GM18907 (cell line): ENCODE measurements around the gene GALNT14.

Experiments used
- ATAC-seq: cut with Tn5 transposase; IDR thresholded peaks from one replicate; pipeline ENCODE4 v1.9.1; 2021; ENCODE audit warnings: mild to moderate bottlenecking, moderate library complexity; ENCODE audit not compliant: unreplicated experiment

GALNT14 gene

DNA sequence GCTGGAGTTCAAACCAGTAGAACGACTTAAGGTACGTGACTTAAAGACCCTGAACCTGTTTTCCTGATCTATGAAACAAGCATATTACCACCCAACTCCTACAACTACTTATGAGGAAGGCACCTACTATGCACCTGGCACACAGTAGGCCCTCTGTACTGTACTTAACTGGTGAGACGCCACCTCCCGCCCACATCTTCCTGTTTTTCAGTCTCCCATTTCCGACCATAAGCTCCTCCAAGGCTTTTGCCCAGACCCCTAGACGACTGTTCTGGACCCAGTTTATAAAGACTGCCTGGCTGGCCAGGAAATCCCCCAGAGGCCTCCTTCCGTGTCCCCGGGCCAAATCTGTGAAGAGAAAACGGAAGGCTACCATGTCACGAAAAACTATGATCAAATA is 1.5 kb downstream of the GALNT14 start:
- ATAC-seq = no peak

DNA sequence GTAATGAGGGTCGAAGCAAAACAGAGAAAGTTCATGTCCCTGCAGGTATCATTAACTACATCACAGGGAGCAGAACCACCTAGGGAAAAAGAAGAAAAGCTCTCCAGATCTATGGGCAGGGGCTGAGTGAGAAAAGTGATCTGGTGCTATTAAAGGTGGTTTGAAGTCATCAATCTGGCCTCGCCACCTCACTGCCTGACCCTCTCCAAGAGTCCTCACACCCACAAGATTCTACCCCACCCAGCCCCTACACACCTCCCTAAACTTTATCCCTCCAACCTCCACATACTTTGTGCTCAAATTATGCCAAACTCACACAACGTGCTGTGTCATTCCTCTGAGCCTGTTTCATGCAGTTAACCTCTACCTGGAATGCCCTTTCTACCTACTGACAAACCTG is 2.2 kb downstream of the GALNT14 start:
- ATAC-seq = no peak

DNA sequence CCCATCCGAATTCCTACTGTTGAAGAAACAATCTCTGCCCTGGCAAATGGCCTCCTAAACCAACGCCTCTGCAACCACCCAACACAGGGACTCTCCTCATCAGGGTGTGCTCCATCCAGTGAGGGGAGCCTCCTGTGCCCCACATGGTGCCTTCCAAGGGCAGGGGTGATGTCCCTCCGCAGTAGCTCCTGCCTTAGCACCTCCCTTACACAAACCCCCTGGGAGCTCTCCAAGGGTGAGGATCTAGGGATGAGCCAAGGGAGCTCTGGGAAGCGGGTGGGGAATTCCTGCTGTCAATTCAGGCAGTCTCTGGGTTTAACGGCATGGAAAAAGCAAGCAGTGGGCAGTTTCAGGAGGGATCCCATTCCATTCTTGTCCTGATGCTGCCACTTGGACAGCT is 3.8 kb downstream of the GALNT14 start:
- ATAC-seq = no peak

DNA sequence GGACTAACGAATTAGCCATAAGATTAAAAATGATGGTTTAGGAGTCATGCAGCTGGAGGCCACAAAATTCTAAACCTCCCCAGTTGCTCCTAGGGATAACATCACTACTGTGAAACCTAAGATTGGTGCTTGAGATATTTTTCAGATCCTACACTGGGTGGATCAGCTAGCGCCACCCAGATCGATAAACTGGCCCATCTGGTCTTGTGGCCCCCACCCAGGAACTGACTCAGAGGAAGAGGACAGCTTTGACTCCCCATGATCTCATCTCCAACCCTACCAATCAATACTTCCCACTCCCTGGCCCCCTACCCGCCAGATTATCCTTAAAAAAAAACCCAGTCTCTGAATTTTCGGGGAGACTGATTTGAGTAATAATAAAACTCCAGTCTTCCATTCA is 5.5 kb downstream of the GALNT14 start:
- ATAC-seq = no peak

DNA sequence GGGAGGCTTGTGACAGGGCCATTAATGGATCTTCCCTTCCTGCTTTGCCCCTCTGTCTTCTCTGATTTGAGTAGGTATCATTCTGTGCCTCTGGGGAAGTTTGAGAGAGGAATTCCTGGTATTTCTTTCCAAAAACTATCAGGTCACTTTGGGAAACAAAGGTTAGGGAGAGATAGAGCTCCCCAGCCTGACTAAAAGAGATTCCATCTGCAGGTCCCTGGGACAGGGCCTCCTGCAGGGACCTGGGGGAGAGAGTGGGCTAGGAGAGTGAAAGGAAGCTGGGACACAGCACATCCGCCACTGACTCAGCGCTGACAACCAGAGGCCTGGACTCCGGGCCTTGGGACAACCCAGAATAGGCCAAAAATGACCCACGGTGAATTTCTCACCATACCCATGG is 6.4 kb downstream of the GALNT14 start:
- ATAC-seq = no peak

DNA sequence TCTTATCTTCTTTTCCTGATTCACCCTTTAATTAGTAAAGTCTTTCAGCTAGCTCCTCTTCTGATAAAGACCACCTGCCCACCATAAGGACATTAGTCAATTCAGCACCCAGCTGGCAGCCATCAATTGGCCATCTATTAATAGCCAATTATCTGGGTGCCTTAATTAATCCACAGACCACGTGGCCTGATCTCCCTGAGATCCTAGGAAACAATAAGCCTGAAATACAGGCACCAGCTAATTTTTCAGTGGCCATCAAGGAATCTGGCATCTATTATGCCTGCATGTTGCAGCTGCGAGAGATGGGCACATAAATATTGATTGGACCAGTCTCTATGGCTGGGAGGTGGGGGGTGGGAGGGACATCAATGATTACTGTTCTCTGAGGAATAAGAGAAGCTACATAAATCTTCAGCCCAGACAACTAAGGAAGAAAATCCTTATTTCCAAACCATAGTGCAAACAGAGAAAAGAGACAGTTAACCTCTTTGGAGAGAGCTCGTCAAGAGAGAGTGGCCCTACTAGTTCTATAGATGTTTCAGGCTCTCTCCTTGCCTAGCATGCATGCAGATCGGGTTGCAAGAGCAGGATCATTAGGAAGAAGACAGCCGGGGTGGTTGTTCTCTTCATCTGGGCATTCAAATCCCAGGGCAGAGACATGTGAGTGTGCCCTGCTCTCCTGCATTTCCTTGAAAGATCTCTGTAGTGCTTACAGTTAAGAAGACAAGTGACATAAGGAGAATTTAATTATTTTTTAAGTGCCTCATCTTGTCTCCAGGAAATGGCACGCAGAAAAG is 8.7 kb downstream of the GALNT14 start:
- no peak for ATAC-seq

DNA sequence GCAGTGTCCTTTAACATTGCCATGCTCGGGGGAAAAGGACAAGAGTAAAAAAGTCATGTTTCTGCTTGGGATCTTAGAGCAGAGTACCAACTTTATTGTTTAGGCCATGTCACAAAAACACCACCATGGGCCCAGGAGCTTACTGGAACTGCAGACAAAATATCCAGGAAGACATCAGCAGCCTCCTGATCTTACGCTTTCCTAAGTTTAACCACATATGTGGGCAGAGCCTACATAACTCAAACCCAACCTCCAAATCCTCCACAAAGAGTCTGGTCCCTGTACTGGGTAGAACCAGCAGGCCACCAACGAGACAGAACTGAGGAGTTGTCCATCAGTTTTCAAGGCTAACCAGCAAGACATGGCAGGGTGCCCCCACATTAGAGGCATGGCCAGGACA is 10.3 kb downstream of the GALNT14 start:
- ATAC-seq = no peak

DNA sequence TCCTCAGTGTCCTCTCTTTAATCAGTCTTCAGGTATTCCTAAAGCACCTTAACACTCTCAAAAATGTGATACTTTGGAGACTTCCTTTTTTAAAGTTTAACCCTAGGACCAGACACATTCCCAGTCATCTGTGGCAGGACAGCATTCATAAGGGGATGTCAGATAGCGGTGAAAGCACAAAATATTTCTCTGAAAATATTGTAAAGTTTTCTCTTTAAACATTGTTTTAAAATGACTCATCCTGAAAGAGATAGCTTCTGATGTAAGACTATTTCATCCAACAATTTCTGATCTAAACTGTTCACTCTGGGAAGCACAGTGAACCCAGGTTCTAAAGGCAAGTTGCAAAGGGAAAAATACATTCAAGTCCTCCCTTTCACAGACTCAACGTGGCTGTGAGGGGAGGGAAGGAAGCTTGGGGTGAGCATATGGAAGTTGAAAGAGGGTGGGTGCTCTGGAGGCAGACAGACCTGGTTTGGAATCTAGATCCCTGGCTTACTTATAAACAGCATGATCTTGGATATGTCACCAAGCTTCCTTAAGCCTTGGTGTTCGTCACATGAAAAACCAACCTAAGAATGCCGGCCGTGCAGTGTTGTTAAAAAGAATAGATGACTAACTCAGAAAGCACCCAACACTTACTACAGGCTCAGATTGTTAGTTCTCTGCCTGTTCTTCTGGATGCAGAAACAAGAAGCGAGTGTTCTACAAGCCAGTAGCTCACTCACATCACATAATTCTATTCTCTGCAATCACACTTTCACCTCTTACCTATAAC is 12.1 kb downstream of the GALNT14 start:
- ATAC-seq = no peak

DNA sequence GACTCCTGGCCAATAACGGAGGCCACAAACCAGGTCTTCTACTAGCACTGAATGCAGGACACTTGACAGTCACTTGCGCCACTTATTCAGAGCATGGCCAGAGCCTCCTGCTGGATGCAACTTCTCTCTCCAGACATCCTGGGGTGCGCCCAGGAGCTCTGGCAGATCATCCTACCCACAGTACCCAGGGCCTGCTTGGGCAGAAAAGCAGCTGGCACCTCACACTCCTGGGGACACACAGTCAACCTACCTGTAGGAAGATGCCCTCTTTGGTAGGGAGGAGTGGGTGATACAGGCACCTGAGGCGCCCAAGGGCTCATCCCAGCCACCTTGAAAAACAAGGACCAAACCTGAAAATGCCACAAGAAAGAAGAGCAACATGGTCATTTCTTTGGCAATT is 13.3 kb downstream of the GALNT14 start:
- ATAC-seq = no peak

DNA sequence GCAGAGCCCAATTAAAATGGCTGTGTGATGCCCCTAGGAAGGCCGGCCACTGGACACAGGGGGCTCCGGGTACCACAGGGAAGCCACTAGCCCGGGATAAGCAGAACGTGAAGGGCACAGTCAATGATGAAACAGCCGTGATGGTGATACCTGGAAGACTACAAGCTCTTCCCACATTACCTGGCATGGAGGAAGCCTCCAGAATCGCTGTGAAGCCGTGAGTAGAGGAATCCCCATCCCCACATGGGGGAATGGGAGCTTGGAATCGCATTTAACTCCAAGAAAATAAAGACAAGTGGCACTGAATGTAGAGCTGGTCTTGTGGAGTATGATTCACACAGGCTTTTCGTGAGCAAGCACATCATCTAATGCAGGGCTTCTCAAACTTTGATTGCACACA is 16.1 kb downstream of the GALNT14 start:
- no peak for ATAC-seq

DNA sequence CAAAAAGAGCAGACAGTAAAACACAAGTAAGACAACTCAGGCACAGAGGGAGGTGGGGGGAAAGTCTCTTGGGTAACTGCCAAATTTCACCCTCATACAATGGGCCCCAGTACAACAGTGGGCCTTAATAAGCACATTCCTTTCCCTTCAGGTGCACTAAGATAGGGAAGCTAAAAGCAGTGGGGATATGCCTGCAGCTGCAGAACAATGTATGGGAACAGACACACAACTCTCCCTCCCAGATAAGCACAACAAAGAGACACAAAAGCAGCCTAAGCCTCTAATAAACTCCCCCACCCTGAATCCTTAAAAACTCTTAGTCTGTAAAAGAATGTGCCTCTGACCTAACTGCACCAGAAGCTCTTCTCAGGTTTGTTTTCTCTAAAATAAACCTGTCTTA is 24.5 kb downstream of the GALNT14 start:
- ATAC-seq = no peak

DNA sequence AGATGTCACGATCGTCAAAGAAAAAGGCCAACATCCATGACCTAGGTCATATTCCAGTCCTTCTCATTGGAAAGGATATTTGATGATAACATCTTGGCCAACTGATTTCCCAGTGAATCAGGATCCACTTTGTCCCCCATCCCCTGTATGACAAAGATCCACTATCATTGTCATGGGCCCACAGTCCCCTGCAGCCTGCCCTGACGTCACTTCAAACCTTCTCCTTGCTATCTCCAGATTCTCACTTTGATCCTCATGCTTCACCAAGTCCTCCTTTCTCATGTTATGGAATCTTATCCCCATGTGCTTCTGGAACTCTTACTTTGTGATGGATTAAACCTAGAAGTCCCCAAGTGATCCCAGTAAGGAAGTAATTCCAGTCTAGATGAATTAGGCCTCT is 25.7 kb downstream of the GALNT14 start:
- no peak for ATAC-seq

DNA sequence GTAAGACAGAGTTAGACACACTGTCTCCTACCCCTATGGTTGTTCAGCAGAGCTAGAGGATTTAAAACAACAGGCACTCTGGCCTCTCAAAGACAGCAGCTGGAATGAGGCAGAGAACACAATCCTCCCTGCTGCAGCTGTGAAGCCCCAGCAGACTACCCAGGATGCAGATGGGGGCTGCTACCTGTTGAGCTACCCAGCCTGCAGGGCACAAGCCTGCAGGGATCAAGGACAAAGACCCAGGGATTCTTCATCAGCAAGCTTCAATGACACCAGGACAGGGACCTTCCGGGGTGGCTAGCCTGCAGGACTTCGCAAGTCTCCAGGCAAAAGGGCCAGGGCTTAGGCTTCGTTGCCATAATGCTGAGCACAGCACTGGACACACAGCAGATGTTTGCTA is 27.2 kb downstream of the GALNT14 start:
- no peak for ATAC-seq

DNA sequence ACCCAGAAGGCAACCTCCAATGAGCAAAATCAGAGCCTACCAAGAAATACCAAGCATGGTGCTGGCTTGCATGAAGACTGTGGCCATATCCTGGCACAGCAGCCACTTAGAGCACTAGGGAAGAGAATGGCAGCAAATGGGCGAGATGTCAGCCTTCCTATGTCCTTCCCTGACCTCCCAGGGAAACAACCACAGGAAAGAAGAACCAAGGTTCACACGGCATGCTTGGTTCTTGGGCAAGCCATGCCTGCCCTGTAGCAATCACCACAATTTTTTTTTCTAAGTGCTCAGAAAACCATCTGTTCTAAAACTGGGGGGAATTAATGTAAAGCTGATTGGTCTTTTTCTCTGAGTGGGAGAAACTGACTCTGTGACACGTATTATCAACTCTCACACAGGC is 27.8 kb downstream of the GALNT14 start:
- no peak for ATAC-seq

DNA sequence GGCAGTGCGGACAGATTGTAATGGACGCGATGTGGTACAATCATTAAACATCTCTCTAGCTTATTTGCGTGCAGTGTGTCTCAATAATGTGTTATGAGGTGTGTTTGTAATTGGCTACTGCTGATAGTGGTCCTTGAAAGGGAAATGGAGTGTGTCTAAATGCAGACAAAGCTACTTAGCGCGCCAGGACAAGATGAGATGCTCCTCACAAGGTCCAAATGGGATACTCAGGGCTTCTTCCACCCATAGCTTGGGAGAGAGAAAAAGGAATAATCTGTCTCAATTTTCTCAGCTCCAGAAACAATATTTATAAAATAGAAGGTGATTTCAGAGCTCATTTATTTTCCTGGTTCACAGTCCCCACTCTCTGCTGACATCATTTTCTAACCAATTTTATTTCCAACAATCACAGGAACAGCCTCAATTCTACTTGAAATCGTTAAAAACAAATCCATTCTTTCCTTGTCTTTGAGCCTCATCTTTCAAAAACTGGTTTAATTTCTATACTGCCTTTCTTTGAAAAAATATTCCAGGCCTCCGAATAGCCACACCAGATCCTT is 28.5 kb downstream of the GALNT14 start:
- no peak for ATAC-seq

DNA sequence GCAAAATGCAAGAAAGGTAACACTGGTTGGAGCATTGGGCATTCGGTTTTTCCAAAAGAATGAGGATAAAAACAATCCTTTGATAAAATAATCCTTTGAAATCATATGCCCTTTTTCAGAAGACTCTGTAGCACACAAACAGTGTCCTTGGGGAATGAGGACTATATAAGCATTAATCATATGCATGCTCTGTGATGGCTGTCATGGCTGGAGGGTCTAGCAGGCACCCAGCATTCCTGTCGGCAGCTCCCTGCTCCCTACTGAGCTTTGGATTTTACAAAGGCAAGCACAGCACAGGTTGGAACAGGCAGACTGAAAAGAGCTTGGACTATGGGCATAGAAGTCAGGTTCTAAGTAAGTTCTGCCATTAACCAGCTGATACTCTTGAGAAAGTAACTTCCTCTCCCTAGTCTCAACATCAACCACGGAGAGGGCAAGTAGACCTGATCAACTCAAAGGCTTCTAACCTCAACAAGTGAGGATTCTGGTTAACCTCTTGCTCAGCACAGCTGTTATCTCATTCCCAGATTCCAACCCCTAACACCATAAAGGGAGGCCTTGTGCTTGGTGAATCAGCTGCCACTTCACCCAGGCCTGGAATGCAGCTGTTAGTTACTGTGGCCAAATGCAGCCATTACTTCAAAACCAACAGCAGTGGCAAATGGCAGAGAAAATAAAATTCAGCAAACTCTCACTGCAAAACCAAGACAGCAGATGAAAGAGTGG is 29.5 kb downstream of the GALNT14 start:
- ATAC-seq = no peak

DNA sequence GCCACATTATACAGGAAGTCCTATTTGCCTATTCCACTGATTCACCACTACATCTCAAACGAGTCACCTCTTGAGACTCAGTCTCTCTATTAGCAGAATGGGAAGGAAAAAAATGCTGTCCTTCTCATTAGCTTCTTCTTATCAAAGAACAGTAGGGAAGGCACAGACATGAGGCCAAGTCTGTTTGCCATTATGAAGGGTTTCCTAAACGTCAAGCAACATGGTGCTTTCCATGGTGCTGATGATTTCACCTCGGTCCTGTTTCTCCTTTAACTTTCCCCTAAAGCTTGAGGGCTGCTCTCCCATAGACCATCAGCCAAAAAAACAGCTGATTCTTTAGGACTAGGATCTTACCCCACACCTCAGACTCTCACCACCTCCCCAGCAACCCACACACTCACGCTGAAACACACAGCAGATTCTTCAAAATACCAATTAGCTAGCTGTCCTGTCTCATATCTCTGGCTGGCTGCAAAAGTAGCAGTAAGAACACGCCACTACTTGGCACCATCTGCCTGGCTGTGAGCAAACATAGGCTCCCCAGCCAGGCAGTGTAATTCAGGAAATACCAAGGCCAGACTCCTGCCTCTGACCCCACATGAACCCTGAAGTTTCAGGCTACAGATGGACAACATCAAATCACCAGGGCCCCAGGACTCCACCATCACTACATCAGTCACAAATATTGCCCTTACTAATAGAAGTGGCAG is 30.5 kb downstream of the GALNT14 start:
- no peak for ATAC-seq

DNA sequence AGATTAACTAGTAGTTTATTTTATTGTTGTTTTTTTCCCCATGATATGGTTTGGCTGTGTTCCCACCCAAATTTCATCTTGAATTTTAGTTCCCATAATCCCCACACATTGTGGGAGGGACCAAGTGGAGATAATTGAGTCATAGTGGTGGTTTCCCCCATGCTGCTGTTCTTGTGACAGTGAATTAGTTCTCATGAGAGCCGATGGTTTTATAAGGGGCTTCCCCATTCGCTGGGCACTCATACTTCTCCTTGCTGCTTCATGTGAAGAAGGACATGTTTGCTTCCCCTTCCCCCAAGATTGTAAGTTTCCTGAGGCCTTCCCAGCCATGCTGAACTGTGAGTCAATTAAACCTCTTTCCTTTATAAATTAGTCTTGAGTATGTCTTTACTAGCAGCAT is 36.5 kb downstream of the GALNT14 start:
- ATAC-seq = no peak

DNA sequence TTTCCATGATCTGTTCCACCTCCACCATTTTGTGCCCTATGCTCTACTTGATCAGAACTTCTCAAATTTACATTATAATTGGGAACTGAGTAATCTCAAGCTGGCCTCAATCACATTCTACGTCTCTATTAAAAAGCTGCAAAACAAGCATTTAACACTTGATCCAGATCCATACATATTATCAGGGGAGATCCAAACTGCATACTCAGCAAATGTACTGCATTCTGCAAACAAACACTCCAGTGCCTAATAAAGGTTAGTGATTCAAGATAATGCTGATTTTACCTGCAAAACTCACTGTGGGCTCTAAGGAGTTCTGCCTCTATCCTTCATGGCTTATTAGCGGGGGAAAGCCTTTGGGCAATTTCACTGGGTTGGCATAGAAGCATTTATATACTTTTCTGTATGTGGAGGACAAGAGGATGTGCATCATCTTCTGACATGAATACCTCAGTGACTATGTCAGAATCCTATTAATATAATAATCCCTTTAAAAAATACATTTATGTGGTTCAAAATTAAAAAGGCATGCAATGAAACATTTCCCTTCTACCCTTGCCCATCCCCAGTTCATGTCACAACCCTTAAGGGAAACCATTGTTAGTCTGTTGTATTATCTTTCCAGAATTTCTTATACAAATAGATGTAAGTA is 40.2 kb downstream of the GALNT14 start:
- no peak for ATAC-seq

DNA sequence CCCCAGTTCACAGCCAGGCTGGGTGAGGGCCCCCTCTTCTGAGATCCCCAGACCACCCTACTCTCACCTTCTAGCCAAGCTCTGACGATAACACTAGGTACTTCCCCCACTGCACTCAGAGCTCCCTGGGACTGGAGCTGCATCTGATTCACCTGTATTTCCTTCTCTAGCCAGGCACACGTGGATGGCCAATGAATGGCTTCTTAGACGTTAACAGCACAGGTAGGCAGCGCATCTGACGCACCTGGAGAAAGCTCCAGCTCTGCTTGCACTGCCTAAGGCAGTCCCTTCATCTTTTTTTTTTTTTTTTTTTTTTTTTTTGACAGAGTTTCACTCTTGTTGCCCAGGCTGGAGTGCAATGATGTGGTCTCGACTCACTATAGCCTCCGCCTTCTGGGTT is 48.1 kb downstream of the GALNT14 start:
- no peak for ATAC-seq
